ENCODE data around the gene CENPX. TPM values are rescaled to one million over a fixed set of nuclear protein-coding genes. Genes with fewer than 3 reads are reported as not detected.

CENPX gene
- total and polyA plus RNA-seq, 2 of the 13 experiments (the other 11 are each of a cell fraction or from before 2014, with no cell fraction given) = 92.7 to 170 TPM

DNA sequence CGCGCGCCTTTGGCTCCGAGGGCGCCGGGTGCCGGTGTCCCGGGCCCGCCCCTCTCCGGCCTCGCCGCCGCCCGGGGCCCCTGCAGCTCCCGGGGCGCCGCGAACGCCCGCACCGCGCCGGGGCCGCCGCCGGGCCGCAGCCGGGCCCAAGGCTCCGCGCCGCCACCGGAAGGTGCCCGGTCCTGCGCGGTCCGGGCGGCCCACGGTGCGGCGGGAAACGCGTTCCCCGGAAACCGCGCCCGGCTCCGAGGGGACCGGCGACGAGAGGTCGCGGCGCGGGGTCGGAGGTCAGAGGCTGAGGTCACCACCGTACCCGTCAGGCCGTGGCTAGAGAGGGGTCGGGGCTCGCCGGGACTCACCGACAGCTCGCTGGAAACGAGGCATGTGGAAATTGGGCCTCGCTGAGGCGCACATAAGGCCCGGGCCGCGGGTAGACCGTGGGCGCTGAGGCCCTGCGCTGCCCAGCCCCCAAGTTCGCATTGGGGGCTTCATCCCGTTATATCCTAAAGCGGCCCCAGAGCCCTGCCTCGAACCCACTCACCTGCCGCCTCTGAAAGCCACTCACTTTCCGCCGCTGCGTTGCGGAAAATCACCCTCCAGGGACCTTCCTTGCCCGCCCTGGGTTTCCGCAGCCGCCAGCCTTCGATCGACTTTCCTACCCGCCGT is 43.1 kb upstream of the CENPX start, which contains the start of gene DUS1L (continued):
- TF ChIP-seq, protein P1, sequence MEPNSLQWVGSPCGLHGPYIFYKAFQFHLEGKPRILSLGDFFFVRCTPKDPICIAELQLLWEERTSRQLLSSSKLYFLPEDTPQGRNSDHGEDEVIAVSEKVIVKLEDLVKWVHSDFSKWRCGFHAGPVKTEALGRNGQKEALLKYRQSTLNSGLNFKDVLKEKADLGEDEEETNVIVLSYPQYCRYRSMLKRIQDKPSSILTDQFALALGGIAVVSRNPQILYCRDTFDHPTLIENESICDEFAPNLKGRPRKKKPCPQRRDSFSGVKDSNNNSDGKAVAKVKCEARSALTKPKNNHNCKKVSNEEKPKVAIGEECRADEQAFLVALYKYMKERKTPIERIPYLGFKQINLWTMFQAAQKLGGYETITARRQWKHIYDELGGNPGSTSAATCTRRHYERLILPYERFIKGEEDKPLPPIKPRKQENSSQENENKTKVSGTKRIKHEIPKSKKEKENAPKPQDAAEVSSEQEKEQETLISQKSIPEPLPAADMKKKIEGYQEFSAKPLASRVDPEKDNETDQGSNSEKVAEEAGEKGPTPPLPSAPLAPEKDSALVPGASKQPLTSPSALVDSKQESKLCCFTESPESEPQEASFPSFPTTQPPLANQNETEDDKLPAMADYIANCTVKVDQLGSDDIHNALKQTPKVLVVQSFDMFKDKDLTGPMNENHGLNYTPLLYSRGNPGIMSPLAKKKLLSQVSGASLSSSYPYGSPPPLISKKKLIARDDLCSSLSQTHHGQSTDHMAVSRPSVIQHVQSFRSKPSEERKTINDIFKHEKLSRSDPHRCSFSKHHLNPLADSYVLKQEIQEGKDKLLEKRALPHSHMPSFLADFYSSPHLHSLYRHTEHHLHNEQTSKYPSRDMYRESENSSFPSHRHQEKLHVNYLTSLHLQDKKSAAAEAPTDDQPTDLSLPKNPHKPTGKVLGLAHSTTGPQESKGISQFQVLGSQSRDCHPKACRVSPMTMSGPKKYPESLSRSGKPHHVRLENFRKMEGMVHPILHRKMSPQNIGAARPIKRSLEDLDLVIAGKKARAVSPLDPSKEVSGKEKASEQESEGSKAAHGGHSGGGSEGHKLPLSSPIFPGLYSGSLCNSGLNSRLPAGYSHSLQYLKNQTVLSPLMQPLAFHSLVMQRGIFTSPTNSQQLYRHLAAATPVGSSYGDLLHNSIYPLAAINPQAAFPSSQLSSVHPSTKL (CRISPR knock-in tag; IDR thresholded peaks at IDR 0.05) = peak; percentile 69
- peak; percentile 98 for TF ChIP-seq SAFB2 (CRISPR knock-in tag; IDR thresholded peaks at IDR 0.05; ENCODE audit: borderline replicate concordance, low read depth)
- no peak for TF ChIP-seq DBP (CRISPR knock-in tag; IDR thresholded peaks at IDR 0.05; ENCODE audit: not compliant biosample characterization)
- TF ChIP-seq TEAD2 (CRISPR knock-in tag; IDR thresholded peaks at IDR 0.05) = no peak
- TF ChIP-seq ZNF720 (CRISPR knock-in tag; IDR thresholded peaks at IDR 0.05) = 0 out of 2 replicates have a peak, but pooled peaks have one; percentile 35
- TF ChIP-seq ZKSCAN5 (CRISPR knock-in tag; IDR thresholded peaks at IDR 0.05) = no peak
- 0 out of 2 replicates have a peak, but pooled peaks have one; percentile 61 for TF ChIP-seq ZNF33B (CRISPR knock-in tag; IDR thresholded peaks at IDR 0.05)
- TF ChIP-seq RELA (CRISPR knock-in tag; IDR thresholded peaks at IDR 0.05) = peak; percentile 79; the same call in 1 of the 2 replicates
- no peak; the same call in 1 of the 2 replicates for TF ChIP-seq MYNN (CRISPR knock-in tag; IDR thresholded peaks at IDR 0.05; ENCODE audit: low read depth)
- TF ChIP-seq MATR3 (CRISPR knock-in tag; IDR thresholded peaks at IDR 0.05) = no peak
- peak; percentile 82 for TF ChIP-seq ZNF121 (CRISPR knock-in tag; IDR thresholded peaks at IDR 0.05)
- TF ChIP-seq KDM6A (CRISPR knock-in tag; IDR thresholded peaks at IDR 0.05; ENCODE audit: low read depth) = no peak
- TF ChIP-seq CBFB (CRISPR knock-in tag; IDR thresholded peaks at IDR 0.05) = peak; percentile 98
- TF ChIP-seq SMARCE1 (IDR thresholded peaks at IDR 0.05; ENCODE audit: borderline replicate concordance) = no peak
- TF ChIP-seq NAIF1 (CRISPR knock-in tag; IDR thresholded peaks at IDR 0.05; ENCODE audit: borderline replicate concordance) = peak; percentile 52; the same call in 1 of the 2 replicates
- TF ChIP-seq ZMYM2 (CRISPR knock-in tag; IDR thresholded peaks at IDR 0.05) = no peak
- 0 out of 2 replicates have a peak, but pooled peaks have one; percentile 59 for TF ChIP-seq HOXA5 (CRISPR knock-in tag; IDR thresholded peaks at IDR 0.05)
- TF ChIP-seq AGO1 (IDR thresholded peaks at IDR 0.05; ENCODE audit: low read depth, low read length, poor library complexity, severe bottlenecking) = no peak
- TF ChIP-seq, protein P2, sequence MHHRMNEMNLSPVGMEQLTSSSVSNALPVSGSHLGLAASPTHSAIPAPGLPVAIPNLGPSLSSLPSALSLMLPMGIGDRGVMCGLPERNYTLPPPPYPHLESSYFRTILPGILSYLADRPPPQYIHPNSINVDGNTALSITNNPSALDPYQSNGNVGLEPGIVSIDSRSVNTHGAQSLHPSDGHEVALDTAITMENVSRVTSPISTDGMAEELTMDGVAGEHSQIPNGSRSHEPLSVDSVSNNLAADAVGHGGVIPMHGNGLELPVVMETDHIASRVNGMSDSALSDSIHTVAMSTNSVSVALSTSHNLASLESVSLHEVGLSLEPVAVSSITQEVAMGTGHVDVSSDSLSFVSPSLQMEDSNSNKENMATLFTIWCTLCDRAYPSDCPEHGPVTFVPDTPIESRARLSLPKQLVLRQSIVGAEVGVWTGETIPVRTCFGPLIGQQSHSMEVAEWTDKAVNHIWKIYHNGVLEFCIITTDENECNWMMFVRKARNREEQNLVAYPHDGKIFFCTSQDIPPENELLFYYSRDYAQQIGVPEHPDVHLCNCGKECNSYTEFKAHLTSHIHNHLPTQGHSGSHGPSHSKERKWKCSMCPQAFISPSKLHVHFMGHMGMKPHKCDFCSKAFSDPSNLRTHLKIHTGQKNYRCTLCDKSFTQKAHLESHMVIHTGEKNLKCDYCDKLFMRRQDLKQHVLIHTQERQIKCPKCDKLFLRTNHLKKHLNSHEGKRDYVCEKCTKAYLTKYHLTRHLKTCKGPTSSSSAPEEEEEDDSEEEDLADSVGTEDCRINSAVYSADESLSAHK (CRISPR knock-in tag; IDR thresholded peaks at IDR 0.05; ENCODE audit: borderline replicate concordance) = peak; percentile 48; the same call in 1 of the 2 replicates
- TF ChIP-seq, protein P3, sequence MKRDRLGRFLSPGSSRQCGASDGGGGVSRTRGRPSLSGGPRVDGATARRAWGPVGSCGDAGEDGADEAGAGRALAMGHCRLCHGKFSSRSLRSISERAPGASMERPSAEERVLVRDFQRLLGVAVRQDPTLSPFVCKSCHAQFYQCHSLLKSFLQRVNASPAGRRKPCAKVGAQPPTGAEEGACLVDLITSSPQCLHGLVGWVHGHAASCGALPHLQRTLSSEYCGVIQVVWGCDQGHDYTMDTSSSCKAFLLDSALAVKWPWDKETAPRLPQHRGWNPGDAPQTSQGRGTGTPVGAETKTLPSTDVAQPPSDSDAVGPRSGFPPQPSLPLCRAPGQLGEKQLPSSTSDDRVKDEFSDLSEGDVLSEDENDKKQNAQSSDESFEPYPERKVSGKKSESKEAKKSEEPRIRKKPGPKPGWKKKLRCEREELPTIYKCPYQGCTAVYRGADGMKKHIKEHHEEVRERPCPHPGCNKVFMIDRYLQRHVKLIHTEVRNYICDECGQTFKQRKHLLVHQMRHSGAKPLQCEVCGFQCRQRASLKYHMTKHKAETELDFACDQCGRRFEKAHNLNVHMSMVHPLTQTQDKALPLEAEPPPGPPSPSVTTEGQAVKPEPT (CRISPR knock-in tag; IDR thresholded peaks at IDR 0.05; ENCODE audit: low read depth) = peak; percentile 92; the same call in 1 of the 2 replicates
- no peak for TF ChIP-seq CHCHD3 (CRISPR knock-in tag; IDR thresholded peaks at IDR 0.05)

Measured in HepG2 (cell line).